Spleen (tissue), 7 donors: ENCODE results near the gene FAM236A.
"Not testable (repeated sequence)": the region's sequence is repeated elsewhere in the genome, so short reads cannot be mapped to it uniquely, and the experiment has no call there.

Source experiments
- CTCF ChIP-seq, 11 experiments: fragments of 200-600 bp in 7 of 11; fragments of 450-650 bp in 4 of 11; sonication (generic) in 4 of 11; IDR thresholded peaks in 8 of 11; conservative IDR thresholded peaks in 3 of 11; 1 replicate in 7 of 11; 2 replicates in 4 of 11; pipeline versions ENCODE4 v1.4.0 to v1.8.0; 2016 to 2021; ENCODE audit warnings: antibody characterized with exemption in 11 of 11, inconsistent platforms in 4 of 11, mild to moderate bottlenecking in 1 of 11
- POLR2A ChIP-seq, 3 donors: fragments of 450-650 bp; IDR thresholded peaks; one replicate each; pipeline ENCODE4 v1.5.1; 2017; ENCODE audit warnings: antibody characterized with exemption in 3 of 3, mild to moderate bottlenecking in 1 of 3
- POLR2AphosphoS5 ChIP-seq, 3 donors: sonication (generic); formaldehyde crosslinking; IDR thresholded peaks; one replicate each; pipeline ENCODE4 v1.5.1; 2017; ENCODE audit warnings: antibody characterized with exemption in 3 of 3
- donor health status: DM: no; HTN: no; CAD: no; lungs with moderate emphysema.
- donor health status: DM: no; HTN: no; CAD: no.
- donor health status: DM: no; HTN: no; CAD: no.

GRCh38 chrX:72937906-72938305 lies at the start of gene FAM236A:
- not testable (repeated sequence) for TF ChIP-seq POLR2A (IDR thresholded peaks at IDR 0.05); CTCF (IDR thresholded peaks at IDR 0.05 in 8 of 11, conservative IDR thresholded peaks at IDR 0.05 in 3 of 11); POLR2AphosphoS5 (IDR thresholded peaks at IDR 0.05)
